Measurements from ENCODE around the gene KDM8.

- TF ChIP-seq SMAD1 (IDR thresholded peaks at IDR 0.05; ENCODE audit: low read depth, low read length, partially characterized antibody): no peak
- no peak for TF ChIP-seq ZNF274 (IDR thresholded peaks at IDR 0.05; ENCODE audit: borderline replicate concordance, low read depth, low read length)
- TF ChIP-seq GTF2A2 (tag; IDR thresholded peaks at IDR 0.05): no peak
- TF ChIP-seq, protein P1, sequence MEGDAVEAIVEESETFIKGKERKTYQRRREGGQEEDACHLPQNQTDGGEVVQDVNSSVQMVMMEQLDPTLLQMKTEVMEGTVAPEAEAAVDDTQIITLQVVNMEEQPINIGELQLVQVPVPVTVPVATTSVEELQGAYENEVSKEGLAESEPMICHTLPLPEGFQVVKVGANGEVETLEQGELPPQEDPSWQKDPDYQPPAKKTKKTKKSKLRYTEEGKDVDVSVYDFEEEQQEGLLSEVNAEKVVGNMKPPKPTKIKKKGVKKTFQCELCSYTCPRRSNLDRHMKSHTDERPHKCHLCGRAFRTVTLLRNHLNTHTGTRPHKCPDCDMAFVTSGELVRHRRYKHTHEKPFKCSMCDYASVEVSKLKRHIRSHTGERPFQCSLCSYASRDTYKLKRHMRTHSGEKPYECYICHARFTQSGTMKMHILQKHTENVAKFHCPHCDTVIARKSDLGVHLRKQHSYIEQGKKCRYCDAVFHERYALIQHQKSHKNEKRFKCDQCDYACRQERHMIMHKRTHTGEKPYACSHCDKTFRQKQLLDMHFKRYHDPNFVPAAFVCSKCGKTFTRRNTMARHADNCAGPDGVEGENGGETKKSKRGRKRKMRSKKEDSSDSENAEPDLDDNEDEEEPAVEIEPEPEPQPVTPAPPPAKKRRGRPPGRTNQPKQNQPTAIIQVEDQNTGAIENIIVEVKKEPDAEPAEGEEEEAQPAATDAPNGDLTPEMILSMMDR (IDR thresholded peaks at IDR 0.05 in 2 of 3, conservative IDR thresholded peaks at IDR 0.05 in 1 of 3; ENCODE audit: insufficient read depth in 2 of 3, low read depth in 1 of 3, low read length in 3 of 3): no peak
- TF ChIP-seq IRF2 (CRISPR knock-in tag; IDR thresholded peaks at IDR 0.05): no peak
- no peak for TF ChIP-seq ZNF253 (CRISPR knock-in tag; conservative IDR thresholded peaks at IDR 0.05)
- no peak for TF ChIP-seq NR4A1 (CRISPR knock-in tag; IDR thresholded peaks at IDR 0.05)
- no peak for TF ChIP-seq NR4A1 (tag; IDR thresholded peaks at IDR 0.05)
- TF ChIP-seq EZH2 (IDR thresholded peaks at IDR 0.05; ENCODE audit: borderline replicate concordance, low read depth, low read length): no peak
- TF ChIP-seq KDM5B (IDR thresholded peaks at IDR 0.05; ENCODE audit: insufficient replicate concordance, low read depth, low read length): no peak
Observed at GRCh38 chr16:27202923-27203506, 311 bp upstream of the KDM8 start.

All from K562 (cell line).